Fibroblast of skin of right quadriceps (primary cell): ENCODE data around the gene RHBDL1.

Experiments
- DNase-seq: peaks from one replicate; pipeline ENCODE4 v3.0.0-alpha.2; 2013

Gene RHBDL1

DNA sequence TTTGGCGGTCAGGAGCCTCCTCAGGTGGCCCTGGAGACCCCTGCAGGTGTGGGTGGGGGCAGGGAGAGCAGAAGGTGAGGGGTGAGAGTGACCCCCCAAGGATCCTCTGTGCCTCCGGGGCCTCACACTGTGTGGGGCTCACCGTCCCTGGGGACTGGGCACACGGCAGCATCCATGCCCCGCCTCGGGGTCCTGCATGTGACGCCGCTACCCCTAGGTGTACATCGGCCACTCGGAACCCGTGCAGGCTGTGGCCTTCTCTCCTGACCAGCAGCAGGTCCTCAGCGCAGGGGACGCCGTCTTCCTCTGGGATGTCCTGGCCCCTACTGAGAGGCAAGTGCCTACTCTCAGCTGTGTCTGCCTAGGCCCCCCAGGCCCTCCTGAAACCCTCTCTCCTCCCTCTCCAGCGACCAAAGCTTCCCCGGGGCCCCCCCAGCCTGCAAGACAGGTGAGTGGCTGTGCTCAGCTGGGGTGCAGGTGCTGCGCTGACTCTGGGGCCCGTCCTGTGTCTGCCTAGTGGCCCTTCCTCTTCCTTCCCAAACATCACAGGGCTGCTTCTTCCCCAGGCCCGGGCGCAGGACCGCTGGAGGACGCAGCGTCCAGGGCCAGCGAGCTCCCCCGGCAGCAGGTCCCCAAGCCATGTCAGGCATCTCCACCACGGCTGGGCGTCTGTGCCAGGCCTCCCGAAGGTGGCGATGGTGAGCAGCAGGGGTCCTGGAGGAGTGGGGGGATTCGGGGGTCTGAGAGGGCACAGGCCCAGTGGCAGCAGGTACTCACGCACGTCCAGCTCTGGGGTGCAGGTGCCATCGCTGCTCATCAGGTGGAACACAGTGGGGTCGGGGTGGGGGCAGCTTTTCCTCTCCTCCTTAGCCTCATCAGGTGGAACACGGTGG lies 16.5 kb upstream of the RHBDL1 start:
- no peak for DNase-seq

DNA sequence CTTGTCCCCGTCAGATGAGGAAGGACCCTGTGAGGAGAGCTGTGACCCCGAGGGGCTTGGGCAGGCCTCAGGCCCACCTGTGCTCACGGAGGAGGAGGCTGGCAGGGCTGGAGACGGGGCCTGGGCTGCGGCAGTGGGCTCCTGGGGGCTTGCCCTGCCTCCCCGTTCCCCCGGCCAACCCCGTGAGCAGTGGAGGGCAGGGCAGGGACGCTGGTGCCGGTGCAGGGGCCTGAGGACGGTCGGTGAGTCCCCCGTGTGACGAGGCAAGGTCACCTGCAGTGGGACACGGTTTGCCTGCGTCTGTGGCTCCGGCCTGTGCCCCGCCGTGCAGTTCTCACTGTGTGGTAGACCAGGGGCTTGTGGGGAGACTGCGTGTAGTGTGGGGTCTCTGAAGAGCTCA lies 15.9 kb upstream of the RHBDL1 start:
- DNase-seq: no peak

DNA sequence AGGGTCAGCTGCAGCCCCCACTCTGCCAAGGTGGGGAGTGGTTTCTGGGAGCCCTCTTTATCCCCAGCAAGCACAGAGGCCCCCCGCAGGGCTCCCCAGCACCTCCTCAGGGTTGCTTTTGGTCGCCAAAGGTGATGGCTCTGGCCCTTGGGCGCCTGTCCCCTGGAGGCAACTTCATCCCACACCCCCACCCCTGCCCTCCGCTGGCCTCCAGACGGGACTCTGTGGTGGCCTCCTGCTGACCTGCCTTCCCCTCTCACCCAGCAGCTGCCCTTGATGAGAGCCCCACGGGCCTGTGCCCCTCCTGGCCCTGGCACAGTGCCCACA lies 15.4 kb upstream of the RHBDL1 start:
- DNase-seq: no peak

DNA sequence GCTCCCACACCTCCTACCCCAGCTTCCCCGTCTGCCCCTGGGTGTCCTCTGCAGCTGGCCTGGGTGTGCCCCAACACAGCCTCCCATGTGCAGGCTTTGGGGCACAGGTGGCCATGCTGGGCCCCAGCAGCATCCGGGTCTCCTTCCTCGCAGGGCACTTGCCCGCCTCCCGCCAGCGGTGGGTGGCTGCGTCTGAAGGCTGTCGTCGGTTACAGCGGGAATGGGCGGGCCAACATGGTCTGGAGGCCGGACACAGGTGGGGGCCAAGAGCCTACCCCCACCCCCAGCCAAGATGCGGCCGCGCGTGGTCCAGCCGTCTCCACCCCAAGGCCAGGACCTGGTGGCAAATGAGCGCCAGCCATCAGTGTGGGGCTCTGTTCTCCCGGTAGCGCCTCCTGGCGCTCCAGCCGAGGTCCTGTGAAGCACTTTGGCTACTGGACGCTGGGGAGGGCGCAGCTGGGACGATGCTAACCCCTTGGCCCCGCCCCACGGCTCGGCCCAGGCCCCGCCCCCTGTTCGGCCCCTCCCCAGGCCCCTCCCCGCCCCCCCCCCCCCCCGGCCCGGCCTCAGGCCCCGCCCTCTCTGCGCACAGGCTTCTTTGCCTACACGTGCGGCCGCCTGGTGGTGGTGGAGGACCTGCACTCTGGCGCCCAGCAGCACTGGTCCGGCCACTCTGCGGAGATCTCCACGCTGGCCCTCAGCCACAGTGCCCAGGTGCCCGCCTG lies 14.8 kb upstream of the RHBDL1 start:
- peak; percentile 73 for DNase-seq

DNA sequence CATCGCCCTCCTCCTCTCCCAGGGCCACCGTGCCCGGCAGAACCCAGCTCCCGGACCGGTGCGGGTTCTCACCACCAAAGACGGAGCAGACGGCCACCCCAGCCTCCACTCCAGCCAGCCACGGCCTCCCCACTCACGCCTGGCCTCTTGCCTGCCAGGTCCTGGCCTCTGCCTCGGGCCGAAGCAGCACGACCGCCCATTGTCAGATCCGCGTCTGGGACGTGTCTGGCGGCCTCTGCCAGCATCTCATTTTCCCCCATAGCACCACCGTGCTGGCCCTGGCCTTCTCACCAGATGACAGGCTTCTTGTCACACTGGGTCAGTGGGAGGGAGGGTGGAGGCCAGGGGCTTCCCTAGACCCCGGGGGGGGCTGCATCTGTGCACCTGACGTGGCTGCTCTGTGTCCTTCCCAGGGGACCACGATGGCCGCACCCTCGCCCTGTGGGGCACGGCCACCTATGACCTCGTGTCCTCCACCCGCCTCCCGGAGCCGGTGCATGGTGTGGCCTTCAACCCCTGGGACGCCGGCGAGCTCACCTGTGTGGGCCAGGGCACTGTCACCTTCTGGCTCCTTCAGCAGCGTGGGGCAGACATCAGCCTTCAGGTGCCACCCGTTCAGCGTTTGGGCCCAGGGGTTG lies 14.2 kb upstream of the RHBDL1 start:
- DNase-seq: no peak

DNA sequence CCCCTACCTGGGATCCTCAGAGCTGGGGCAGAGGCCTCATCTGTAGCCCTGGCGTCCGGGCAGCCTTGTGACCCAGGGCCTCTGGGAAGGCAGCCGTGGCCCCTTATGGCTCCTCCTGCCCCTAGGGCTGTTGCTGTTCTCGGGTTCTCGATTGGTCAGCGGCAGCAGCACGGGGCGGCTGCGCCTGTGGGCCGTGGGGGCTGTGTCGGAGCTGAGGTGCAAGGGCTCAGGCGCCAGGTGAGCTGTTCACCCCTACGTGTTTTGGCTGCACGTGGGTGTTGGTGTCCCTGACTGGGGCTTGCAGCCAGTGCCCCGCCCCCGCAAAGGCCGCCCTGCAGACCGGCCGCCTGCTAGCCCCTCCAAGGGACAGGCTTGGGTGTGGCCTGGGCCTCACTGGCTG lies 13.4 kb upstream of the RHBDL1 start:
- DNase-seq: no peak

DNA sequence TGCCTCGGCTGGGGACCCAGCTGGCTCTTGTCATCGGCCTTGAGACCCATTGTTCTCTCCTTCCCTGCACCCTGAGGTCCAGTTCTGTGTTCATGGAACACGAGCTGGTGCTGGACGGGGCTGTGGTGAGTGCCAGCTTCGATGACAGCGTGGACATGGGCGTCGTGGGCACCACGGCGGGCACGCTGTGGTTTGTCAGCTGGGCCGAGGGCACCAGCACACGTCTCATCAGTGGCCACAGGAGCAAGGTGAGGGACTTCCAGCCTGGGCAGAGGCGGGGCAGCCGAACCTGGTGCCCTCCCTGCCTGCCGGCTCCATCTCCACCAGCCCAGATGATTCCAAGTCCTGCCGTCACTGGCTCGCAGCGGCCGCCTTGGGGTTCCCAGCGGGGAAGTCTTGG lies 12.9 kb upstream of the RHBDL1 start:
- DNase-seq: no peak

DNA sequence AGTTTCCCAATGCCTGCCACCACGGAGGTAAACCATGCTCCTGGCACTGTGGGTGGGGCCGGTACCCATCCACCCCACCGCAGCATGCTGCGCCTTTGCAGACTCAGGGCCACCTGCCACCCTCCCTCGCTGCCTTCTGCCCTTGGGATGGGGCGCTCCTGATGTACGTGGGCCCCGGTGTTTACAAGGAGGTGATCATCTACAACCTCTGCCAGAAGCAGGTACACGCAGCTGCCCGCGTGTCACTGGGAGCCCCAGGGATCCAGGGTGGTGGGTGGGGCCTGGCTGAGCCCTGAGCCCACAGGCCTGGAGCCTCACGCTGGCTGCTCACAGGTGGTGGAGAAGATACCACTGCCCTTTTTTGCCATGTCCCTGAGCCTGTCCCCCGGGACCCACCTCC lies 8.9 kb upstream of the RHBDL1 start:
- DNase-seq: no peak

DNA sequence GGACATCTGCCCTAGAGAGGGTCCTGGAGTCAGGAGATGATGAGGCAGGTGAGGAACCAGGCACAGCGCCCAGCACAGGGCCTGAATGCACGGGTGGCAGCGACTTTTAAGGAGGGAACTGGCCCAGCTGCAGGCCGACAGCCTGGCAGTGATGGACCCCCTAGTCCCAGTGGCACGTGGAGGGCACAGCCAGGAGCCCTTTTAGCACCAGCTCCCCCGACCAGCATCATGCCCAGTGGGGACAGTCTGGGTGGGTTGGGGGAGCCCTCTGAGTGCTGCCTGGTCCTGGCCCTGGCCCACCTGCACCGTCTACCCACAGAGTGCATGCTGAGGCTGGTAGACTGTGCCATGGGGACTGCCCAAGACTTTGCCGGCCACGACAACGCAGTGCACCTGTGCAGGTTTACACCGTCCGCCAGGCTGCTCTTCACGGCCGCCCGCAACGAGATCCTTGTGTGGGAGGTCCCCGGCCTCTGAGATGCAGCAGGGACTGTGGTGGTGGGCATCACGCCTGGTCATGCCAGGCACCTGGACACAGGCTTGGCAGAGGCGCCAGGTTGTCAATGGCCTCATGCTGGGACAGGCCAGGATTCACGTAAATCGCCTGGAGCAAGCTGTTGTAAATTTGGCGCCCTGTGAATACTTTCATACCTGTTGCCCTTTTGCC lies 8.2 kb upstream of the RHBDL1 start:
- DNase-seq: no peak

DNA sequence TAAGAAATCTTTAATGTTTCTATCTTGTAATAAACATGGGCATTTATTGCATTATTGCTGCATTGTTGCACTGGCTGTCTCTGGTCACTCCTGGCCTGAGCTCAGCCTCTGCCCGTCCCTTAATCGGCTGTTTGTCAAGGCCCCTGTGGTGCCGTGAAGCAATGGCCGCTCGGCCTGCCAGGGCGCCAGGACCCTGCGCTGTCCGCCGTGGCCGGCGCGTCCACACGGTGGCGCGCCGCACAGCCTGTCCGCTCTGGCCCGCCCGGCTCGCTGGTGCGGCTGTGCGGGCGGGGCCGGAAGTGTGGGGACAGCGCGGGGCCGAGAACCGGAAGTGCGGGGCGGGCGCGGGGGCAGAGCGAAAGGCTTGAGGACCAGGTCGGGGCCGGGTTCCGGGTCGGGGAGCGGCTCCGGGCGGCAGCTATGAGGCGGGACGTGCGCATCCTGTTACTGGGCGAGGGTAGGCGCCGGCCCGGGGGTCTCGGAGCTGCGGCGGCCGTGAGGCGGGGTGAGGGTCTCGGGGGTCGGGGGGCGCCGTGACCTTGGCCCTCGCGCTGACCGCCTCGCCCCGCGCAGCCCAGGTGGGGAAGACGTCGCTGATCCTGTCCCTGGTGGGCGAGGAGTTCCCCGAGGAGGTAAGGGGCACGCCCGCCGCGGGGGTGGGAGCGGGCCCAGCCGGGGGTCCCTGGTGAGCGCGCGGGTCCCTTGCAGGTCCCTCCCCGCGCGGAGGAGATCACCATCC lies 7.5 kb upstream of the RHBDL1 start, which contains the start of gene RHOT2:
Gene RHOT2, plus strand, starts transcription at position 353 of the 739 bp plus-strand sequence. Its CDS starts 68 bp downstream, at position 421.
- peak; percentile 88 for DNase-seq

DNA sequence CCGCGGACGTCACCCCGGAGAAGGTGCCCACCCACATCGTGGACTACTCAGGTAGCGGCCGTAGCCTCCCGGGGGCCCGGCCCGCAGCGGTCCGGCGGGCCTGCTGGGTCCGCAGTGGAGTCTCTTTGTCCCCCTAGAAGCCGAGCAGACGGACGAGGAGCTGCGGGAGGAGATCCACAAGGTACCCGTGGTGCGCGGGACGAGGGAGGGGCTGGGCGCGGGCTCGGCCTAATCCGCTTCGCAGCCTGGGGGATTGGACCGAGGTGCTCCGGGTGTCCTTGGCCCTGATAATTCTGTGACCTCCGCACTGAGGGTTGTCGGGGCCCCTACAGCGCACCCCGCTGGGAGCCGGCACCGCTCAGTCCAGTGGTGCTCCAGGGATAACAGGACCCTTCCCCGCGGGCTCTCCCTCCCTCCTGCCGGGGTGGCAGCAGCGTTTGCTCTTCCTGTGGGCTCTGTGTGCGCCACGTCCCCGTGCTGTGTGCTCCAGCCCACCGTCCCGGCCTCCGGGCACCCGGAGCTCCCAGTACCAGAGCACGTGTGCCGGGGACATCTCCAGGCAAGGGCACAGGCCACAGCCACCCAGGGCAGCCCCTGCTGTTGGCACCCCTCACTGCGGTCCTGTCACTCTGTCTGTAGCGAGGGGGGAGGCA lies 6.8 kb upstream of the RHBDL1 start:
- DNase-seq: no peak

DNA sequence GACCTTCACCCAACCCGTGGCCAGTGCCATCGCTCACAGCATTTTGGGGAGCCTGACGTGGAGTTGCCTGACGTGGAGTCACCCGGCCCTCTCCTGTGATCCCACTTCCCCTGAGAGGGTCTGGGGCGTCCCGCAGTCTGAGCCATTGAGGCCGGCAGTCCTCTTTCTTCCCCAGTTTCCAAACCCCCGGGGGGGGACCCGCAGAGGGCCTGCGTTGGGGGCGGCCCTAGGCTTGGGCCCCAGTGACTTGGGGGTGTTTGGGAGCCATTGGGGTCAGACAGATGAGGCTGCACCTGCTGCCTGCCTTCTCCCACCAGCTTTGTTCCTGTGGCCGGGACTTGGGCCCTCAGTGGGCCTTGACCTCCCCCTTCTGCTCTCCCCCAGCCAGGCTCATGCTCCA lies 5.8 kb upstream of the RHBDL1 start:
- DNase-seq: no peak

DNA sequence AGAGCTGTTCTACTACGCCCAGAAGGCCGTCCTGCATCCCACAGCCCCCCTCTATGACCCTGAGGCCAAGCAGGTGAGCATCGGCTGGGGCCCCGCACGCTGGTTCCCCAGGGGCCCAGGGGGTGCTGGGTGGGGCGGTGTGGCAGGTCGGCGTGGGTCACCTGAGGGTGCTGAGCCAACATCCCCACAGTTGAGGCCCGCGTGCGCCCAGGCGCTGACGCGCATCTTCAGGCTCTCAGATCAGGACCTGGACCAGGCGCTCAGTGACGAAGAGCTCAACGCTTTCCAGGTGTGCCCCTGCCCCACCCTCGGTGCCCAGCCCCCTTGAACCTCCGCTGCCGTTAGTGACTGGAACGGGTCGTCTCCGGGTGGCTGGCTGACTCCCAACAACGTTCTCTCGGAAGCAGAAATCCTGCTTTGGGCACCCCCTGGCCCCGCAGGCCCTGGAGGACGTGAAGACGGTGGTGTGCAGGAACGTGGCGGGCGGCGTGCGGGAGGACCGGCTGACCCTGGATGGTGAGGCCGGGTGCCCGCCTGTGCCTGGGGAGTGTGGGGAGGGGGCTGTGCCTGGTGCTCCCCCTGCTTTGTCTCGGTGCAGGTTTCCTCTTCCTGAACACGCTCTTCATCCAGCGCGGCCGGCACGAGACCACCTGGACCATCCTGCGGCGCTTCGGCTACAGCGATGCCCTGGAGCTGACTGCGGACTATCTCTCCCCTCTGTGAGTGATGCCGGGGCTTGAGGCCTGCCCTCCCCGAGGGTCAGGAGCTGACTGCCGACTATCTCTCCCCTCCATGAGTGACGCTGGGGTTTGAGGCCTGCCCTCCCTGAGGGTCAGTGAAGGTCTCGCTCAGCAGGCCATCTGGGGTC lies 4.8 kb upstream of the RHBDL1 start:
- DNase-seq: no peak

DNA sequence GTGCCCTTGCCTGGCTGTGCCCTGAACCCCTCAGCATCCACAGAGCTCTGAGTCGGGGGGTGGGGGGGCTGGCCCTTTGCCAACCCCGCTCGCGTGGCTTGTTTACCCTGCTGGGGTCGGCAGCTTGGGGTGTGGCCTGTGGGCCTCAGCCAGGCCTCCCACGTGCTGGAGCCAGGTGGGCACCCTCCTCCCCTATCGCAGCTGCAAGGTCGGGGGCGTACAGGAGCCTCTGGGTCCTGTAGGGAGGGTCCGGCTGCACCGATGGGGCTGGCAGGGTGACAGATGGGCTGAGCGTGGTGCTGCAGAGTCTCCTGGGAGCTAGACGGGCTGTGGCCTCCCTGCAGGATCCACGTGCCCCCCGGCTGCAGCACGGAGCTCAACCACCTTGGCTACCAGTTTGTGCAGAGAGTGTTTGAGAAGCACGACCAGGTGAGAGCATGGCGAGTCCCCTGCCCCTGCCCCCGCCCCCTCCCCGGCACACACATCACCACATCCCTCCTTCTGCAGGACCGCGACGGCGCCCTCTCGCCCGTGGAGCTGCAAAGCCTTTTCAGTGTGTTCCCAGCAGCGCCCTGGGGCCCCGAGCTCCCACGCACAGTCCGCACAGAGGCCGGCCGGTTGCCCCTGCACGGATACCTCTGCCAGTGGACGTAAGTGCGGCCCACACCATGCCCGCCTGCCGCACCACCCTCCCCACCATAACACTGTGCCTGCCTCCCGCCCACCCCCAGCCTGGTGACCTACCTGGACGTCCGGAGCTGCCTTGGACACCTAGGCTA lies 3.9 kb upstream of the RHBDL1 start:
- no peak for DNase-seq

DNA sequence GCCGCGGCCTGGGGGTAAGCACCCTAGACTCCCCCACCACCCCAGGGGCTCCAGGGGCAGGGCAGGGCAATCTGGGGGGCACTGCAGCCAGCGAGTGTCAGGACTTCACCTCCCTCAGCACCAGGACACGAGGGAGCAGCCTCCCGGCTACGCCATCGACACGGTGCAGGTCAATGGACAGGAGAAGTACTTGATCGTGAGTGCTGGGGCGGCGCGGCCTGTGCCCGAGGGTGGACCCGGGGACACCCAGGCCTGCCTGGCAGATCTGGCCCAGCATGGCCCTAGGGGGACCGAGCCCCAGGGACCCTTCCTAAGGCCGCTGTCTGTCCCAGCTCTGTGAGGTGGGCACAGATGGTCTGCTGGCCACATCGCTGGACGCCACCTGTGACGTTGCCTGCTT lies 3.1 kb upstream of the RHBDL1 start:
- no peak for DNase-seq

DNA sequence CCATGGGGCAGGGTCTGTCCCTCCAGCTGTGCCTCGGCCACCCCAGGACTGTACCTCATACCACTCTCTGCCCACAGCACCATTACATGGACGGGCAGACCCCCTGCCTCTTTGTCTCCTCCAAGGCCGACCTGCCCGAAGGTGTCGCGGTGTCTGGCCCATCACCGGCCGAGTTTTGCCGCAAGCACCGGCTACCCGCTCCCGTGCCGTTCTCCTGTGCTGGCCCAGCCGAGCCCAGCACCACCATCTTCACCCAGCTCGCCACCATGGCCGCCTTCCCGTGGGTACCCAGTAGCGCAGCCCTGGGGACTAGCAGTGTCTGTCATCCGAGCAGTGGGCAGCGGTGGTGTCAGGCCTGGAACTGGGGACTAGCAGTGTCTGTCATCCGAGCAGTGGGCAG lies 2.6 kb upstream of the RHBDL1 start:
- DNase-seq: no peak

DNA sequence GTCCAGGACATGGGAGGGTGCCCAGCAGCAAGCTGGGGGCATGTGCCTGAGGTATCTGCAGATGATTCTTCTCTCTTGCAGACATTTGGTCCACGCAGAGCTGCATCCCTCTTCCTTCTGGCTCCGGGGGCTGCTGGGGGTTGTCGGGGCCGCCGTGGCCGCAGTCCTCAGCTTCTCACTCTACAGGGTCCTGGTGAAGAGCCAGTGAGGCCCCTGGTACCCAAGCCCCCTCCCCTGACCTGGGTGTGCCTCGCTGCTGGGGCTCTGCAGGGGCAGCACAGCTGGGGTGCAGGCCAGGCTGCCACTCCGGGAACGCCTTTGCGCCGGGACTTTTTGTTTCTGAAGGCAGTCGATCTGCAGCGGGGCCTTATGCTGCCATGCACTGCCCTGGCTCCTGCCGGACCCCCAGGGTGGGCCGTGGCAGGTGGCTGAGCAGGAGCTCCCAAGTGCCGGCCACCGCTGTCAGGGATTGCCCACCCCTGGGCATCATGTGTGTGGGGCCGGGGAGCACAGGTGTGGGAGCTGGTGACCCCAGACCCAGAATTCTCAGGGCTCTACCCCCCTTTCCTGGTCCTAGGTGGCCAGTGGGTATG lies 2.0 kb upstream of the RHBDL1 start:
- no peak for DNase-seq

DNA sequence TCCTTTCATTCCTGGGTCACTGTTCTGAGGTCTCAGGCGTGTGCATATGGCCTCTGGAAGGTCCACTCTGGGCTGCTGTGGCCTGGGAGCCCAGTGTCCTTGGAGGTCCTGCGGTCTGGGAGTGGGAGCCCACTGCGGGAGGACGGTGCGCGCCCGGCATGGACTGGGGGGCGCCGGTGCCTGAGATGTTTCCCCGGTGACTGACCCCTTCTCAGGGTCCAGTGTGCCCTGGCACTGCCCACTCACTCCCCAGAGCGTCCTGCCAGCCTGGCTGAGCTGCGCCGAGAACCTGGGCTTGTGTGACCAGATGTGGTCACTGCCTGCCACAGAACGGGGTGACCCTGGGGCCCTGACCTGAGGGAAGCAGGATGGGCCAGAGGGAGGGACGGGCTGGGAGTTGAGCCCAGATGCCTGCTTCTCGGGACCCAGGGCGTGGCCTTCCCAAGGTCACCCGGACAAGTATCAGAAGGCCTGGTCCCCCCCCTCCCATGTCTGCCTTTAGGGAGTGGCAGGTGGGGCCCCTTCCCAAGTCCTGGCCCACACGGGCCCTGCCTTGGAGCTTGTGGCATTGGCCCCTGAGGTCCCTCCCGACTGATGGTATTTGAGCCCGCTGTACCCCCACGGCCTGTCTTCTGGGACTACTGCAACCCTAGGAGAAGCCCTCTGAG lies 1.1 kb upstream of the RHBDL1 start:
- DNase-seq: no peak

DNA sequence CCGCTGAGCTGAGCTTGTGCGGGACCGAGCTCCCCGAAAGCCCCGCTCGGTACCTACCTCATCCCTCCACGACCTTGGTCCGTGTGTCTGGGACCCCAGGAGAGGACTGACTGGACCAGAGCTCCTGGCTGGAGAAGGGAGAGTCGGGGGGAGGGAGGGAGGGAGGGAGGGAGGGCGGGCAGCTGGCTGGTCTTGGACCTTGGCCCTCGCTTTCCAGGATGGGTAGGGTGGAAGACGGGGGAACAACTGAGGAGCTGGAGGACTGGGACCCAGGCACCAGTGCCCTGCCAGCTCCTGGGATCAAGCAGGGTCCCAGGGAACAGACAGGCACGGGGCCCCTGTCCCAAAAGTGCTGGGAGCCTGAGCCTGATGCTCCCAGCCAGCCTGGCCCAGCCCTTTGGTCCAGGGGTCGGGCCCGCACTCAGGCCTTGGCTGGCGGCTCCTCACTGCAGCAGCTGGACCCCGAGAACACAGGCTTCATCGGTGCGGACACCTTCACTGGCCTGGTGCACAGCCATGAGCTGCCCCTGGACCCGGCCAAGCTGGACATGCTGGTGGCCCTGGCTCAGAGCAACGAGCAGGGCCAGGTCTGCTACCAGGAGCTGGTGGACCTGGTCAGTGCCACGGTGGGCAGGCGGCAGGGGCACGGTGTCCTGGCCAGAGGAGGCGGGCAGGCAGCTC lies 553 bp downstream of the RHBDL1 start:
- DNase-seq: no peak
